GM19395 (cell line): ENCODE results near the gene SPX.

Experiments used
- ATAC-seq: cut with Tn5 transposase; IDR thresholded peaks from one replicate; pipeline ENCODE4 v1.9.1; 2021; ENCODE audit warnings: mild to moderate bottlenecking, moderate library complexity; ENCODE audit not compliant: unreplicated experiment

The SPX gene, protein sequence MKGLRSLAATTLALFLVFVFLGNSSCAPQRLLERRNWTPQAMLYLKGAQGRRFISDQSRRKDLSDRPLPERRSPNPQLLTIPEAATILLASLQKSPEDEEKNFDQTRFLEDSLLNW

DNA sequence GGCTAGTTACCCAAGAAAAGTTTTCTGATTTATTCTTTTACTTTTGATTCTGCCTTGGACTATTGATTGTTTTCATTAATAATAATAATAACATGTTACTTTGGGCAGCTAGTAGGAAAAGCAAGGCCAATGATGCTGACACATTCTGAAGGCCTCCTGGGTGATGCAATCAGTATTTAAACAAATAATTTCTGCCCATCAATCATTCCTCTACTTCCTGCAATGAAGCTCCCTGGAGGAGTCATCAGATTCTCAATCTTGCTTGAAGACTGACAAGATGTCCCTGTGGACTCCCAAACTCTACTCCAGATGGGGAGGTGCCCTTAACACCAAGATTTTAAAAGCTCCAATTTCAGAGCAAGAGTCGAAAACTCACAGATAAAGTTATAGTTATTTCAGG is at the start of gene SPX:
Gene SPX (plus strand): TSS at position 244 of the 400 bp plus-strand sequence. CDS start 177 bp downstream, outside the sequence.
- ATAC-seq, result no peak

DNA sequence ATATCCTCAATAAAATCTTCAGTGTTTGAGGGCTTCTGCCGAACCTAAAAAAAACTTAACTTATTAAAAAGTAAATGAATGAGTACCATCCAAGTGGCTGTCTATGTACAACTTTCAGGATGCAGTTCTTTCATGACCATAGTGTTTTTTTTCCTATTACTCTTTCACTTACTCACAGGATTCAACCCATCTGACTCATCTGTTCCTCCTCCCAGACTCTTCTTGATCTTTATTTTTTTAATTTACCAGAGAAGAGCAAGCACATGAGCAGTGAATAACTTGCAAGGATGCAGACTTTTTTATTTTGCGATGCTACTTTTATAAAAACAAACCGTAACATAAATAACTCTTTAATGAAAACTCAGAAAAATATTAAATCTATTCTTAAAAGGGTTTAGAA is 49.1 kb upstream of the SPX start:
- ATAC-seq, result no peak

DNA sequence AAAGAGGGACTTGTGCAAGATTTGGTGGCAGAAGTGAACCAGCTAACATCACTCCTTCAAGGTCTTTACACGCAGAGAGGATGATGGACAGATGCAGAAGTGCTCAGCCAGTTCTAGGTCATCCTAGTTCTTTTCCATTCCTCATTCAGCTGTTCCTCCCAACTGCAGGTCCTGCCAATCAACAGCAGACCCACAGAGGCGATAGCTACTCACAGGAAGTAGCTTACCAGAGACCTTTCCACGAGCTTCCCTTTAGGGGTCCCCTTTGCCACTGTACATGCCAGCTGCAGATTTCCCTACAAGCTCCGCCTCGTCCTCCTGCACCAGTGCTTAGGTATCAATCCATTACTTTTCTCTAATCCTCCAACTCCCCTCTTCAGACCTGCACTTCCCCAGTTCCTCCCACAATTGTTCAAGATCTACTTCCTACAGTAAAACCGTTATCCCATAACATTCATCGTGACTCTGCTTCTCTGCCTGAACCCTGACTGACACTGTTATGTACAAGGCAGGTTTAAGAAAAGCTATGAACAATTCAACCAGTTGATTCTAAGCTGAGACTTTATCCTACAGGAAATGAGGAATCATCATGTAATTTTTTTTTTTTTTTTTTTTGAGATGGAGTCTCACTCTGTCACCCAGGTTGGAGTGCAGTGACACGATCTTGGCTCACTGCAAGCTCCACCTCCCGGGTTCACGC is 47.2 kb upstream of the SPX start:
- ATAC-seq, result no peak

DNA sequence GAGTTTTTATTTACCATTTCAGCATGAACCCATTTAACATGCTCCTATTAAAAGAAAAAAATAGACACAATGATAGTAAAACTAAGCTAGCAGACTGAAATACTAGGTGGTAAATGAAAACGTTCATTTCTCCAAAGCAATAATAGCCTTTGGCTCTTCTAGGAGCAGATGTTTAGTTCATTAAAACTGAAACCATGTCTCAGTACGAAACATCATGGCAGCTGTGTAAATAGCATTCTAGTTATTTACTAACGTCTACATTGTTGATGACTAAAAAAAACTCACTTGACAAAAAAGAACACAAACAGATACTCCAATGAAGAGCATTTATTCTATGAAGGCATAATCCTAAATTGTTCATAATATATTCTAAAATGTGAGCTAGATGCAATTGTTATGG is 42.6 kb upstream of the SPX start:
- no peak for ATAC-seq

DNA sequence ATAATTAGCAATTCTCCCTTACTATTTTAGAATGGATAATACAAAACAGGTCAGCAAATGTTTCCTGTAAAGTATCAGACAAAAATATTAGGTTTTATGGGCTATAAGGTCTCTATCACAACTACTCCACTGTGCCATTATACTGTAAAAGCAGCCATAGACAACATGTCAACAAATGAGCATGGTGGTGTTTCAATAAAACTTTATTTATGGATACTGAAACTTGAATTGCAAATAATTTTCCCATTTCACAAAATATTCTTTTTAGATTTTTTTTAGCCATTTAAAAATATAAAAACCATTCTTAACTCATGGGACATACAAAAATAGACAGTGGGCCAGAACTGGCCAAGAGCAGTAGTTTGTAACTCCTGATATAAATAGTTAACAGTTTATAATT is 40.1 kb upstream of the SPX start:
- no peak for ATAC-seq

DNA sequence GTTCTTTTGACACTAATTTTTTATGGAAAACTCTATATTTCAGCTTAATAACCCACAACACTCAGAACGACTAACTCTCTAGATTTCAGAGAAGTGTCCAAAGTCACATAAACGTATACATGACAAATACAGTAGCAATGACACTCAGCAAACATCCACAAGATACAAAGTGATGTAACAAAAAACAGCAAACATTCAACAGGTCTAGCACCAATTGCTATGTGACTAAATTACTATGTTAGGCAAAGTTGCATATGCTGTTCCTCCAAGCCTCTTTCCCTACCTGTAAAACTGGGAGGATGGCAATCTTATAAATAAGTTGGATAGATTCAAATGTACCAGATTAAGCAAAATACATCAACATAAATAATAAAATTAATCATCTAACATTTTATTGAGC is 26.3 kb upstream of the SPX start:
- ATAC-seq, result no peak

DNA sequence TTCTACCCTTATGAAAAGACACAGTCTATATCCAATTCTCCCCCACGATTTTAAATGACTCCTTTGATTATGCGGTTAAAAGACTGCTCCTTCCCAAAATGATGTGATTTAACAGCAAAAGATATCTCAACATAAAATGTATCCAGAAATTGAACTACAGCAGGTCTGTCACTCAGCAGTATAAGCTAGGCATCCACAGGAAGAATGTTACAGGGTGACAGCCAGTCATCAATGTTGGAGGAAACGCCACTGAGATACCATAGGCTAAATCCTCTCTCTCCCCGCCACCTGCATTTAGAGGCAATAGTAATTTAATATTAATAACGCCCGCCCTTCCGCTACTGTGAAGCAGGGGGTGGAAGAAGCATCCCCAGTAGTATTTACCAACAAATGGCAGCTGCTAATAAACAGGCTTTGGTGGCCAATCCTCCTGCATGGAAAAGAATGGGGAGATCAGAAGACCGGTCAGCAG is 25.3 kb upstream of the SPX start:
- peak; percentile 8 for ATAC-seq

DNA sequence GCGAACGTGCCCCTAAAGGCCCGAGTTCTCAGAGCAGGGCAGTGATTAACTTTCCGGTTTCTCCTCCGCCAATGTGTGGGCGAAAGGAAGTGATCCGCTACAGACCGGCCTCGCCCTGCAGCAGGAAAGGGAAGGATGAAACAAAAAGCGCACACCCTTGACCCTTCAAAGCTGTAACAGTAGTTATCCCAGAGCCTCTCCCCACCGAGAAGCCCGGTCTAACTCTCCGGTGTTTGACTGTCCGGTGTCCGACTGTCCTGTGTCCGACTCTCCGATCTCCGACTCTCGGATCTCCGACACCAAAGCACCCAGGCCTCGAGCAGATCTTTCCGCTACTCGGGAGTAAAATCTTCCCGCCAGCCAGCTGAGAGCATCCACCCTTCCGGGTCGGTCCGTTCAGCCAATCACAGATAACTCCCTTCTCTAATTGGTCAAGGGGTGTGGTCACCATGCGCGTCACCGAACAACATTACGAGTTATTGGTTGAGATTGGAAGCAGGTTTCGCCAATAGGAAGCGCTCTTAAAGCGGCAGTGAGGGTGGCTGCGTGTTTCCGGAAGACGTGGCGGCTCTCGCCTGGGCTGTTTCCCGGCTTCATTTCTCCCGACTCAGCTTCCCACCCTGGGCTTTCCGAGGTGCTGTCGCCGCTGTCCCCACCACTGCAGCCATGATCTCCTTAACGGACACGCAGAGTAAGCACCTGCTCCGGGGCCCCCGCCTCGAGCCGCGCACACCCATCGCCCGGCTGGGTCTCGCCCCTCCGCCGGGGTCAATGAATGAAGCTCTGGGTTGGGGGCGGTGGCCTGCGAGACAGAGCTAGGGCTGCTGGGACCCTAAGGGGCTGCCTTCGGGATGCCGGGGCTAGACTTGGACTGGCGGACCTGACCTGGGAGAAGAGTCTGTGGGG is 24.6 kb upstream of the SPX start, which contains the start of the genes GOLT1B and RECQL:
Gene GOLT1B (plus strand): TSS at position 532 of the 906 bp plus-strand sequence. CDS start 135 bp downstream, at position 667.
Gene RECQL (minus strand): TSS at position 378 of the 906 bp plus-strand sequence. CDS start 2,065 bp downstream, outside the sequence.
- ATAC-seq, result peak; percentile 98

DNA sequence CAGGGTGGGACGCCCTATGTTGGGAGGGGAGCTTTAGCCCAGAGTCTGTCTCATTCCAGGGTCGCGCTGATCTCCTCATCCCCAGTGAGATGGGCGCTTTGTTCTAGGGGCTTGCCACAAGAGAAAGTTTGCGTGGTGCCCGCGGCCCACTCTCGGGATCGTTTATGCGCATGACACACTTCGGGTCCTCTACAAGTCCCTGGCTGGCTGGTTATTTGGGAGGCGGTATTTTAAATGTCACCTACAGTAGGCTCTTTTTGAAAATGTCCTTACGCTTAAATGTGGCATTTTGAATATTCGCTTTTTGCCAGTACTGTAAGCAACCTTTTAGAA is 24.0 kb upstream of the SPX start:
- peak; percentile 8 for ATAC-seq

DNA sequence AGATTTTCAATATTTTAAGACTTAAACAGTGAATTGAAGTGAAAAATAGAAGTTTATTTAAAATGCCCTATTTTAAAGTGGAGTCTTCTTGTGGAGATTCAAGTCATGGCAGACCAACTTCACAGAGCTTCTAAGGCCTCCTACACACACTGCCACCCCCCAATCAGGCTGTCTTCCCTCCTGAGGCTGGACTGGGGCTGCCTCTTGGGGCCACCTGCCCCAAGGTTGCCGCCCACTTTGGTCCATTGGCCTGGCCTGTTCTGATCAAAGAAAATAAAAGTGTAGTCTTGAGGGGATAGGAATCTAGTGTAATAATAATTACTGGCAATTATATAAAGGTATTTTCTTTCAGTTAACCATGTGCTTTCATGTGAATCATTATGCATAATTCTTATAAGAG is 23.2 kb upstream of the SPX start:
- ATAC-seq, result no peak

DNA sequence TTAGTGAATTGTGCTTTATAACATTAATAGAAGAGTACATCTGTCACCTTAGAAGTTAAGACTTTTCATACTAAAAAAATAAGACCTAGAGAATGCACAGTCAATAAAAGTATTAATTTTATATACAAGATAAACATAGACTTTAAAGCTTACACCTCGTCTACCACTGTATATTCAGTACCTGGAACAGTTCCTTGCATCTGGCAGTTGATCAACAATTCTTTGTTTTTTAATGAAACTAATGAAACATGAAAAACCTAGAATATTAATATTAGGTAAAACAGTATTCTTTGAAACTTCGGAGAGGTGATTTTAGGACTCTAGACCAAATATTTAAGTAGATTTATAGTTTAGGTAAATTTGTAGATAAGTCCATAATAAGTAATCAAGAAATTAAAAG is 20.2 kb upstream of the SPX start:
- ATAC-seq, result no peak

DNA sequence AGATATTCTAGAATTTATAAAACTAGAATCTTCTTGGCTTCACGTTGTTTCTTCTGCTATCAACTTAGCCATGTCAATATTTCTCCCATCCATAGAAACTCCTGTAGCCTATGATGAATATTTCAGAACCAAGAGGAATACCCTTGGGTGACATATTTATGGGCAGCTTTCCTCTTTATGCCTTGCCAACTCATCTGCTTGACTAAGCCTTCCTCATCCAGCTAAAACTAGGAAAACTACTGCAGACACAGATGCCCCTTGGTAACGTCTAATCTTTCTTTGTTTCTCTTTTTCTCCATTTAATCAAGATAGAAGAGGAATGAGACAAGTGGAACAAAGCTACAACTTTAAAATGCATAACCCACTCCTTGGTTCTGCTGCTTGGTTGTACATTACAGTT is 18.2 kb upstream of the SPX start:
- no peak for ATAC-seq

DNA sequence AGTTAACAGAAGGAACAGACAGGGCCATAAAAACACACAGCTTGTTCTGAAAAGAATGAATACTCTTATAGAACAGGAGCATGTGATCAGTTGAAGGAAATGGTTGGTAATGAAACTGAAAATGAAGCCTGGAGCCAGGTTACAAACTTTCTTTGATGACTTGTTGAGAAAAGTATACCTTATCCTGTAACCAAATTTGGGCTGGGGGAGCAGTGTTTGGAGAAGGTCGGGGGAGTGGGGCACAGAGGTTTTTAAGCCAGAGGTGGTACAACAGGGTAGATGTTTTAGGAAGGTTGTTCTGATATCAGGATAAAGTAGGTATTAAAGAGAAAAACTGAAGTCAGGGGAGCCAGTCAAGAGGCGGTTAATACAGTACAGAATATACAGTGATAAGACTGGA is 16.3 kb upstream of the SPX start:
- peak; percentile 95 for ATAC-seq

DNA sequence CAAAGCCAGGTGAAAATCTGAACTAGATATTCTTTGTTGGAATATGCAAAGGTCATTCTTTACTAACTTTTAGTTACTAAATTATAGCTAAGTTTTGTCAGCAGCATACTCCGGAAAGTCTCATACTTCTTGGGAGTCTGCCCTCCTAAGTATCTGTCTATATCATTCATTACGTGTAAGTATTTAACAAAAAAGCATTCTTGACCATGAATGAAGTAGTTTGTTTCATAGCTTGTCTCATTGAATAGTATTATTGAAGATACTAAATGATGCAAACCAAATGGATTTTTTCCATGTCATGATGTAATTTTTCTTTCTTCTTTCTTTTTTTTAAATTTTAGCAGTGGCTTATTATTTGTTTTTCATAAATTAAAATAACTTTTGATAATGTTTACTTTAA is 9.8 kb upstream of the SPX start:
- no peak for ATAC-seq

DNA sequence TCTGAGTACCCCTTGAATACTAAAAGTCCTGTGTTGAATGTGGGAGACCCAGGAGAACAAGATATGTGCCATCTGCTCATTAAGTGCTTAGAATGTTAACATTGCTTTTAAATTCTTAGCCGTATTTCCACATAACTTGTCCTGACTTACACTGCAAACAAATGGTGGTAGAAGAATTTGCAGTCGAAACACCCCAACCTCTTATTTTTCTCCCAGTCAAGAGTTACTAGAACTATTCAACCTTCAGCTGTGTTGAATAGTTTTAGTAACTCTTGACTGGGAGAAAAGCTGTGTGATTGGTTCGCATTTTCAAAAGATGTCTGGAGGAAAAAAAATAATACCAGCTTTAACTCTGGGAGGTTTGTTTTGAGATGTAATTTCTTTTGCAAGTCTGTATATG is 7.6 kb upstream of the SPX start:
- ATAC-seq, result no peak

DNA sequence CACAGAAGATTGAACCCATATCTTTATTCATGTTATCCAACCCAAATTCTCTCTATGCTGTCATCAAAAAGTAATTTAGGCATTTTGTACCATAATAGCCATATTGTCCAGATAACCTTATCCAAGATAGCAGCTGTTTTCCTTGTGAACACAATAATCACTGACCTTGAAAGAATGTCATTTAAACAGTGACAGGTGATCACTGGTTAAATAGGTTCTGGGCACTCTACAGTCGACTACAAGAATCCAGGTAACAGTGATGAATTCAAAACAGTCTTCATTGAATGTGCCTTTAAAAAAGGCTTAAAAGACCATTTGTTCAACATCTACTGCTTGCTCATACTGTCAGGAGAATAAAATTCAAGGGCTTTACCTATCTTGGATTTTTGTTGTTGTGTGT is 4.6 kb upstream of the SPX start:
- no peak for ATAC-seq

DNA sequence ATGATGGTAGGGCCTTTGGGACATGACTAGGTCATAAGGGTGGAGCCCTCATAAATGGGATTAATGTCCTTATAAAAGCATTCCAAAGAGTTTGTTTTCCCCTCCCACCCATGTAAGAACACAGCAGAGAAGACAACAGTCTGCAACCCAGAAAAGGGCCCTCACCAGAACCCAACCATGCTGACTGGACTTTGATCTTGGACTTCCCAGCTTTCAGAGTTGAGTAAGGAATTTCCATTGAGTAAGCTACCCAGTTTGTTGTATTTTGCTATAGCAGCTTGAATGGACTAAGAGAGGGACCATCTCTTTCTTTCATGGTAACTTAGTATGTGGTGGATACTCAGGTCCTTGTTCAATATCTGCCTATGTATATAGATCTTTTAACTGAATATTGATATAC is 2.9 kb upstream of the SPX start:
- no peak for ATAC-seq

DNA sequence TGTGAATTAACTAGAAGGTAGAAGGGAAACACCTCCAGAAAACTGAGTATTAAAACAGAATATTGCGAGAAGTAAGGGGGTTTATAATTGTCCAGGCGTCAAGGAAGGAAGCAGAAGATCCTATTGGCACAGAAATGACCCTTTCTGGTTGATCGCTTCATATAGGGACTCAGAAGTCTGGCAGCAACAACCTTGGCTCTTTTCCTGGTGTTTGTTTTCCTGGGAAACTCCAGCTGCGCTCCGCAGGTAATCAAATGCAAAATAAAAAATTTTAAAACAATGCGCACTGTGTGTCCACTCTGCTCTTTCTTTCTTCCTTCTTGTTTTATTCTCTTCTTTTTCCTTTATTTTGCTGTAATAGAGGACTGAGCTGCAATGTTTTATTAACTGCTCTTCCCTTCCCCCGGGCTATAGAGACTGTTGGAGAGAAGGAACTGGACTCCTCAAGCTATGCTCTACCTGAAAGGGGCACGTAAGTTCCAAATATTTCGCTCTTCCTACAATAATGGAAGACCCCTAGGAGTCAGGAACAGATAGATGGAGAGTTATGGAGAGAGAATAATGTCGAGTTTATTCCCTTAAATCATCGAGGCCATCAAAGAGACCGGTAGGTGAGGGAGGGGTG is 737 bp downstream of the SPX start:
- ATAC-seq, result no peak

DNA sequence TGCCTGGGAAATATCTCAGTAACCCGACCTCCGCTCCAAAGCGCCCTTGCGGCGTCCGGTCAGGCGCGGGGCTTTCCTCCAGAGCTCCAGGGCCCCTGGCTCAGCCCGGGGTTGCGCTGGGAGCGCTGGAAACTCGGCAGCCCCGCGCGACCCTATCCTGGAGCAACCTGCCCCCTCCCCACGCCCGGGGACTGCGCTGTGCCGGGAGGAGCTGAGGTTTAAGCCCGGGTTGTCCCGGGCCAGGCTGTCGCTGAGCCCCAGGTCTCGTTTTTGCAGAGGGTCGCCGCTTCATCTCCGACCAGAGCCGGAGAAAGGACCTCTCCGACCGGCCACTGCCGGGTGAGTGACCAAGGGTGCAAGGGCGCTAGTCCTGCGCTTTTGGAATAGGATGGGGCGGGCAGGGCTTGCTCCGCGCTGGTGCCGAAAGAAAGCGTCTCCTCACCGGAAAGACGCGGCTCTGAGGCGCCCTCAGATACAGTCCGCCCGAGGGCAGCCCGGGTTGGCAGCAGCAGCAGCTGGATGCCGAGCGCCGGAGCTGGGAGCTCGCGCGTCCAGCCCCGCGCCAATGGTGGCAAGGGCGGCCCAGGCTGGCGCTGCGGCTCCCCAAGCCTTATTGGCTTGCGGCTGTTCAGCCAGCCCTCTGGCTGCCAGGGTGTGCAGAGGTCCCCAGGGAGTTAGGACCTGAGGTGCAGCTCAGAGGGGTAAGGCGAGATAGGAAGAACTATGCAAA is 1.5 kb downstream of the SPX start:
- peak; percentile 91 for ATAC-seq

DNA sequence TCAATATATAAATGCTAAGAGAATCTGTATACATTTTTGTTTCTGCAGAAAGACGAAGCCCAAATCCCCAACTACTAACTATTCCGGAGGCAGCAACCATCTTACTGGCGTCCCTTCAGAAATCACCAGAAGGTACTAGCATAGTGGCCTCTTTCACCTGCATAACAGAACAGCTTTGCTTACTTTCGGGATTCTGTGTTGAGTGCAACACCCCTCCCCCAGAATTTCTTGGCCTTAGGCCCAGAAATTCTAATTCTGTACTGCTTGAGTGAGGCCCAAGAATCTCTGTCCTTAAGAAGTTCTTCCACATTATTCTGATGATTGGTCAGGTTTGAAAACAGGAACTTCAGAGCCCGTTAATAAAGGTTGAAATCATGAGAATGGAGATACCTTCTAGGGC is 2.9 kb downstream of the SPX start:
- ATAC-seq, result no peak

DNA sequence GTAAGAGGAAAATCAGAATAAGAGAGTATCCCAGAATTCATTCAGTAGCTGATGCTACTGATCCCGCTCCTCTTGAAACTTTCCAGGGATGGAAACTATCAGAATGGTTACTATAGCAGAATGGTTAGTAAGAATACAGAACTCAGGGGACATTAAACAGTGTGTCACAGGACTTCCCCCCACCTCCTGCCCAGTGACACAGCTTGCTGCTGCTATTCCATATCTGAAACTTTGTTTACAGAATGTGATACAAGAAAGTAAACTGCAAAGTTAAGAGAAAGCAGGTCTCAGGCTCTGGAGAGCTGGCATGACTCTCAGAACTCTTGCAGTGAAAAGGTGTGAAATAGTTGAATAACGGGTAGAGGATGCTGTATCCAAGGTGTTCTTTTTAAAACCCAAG is 3.4 kb downstream of the SPX start:
- ATAC-seq, result no peak
